ENCODE measurements around the gene GSN.

- no peak for TF ChIP-seq POLR2A (IDR thresholded peaks at IDR 0.05)
- no peak for TF ChIP-seq CTCF (IDR thresholded peaks at IDR 0.05 in 4 of 5, conservative IDR thresholded peaks at IDR 0.05 in 1 of 5)
Observed at GRCh38 chr9:121292801-121293241, 24.9 kb downstream of the GSN start.
